Tibial artery (tissue), 4 donors: Measurements from ENCODE around the gene CAPZB.
"Not testable (repeated sequence)": the region's sequence is repeated elsewhere in the genome, so short reads cannot be mapped to it uniquely, and the experiment has no call there.

Experiments
- DNase-seq, 2 donors: peaks; one replicate each; pipeline ENCODE4 v3.0.0-alpha.2; 2019
- H3K27ac ChIP-seq, 2 donors: fragments of 200-600 bp; sonication (generic) in 1 of 2; 1 replicate in 1 of 2; 2 replicates in 1 of 2; pipeline ENCODE4 v1.5.1; 2018 to 2019; ENCODE audit warnings: mild to moderate bottlenecking in 1 of 2
- H3K27me3 ChIP-seq, 2 donors: fragments of 200-600 bp; sonication (generic) in 1 of 2; one replicate each; pipeline versions ENCODE4 v1.5.1 to v1.6.0; 2016 to 2019
- H3K36me3 ChIP-seq, 3 donors: fragments of 200-600 bp; sonication (generic) in 2 of 3; one replicate each; pipeline ENCODE4 v1.5.1; 2016 to 2019; ENCODE audit warnings: mild to moderate bottlenecking in 2 of 3
- H3K4me1 ChIP-seq, 4 donors: fragments of 200-600 bp; sonication (generic) in 2 of 4; 1 replicate in 3 of 4; 2 replicates in 1 of 4; pipeline ENCODE4 v1.5.1; 2016 to 2019
- H3K4me3 ChIP-seq, 2 donors: fragments of 200-600 bp; sonication (generic) in 1 of 2; 1 replicate in 1 of 2; 2 replicates in 1 of 2; pipeline ENCODE4 v1.5.1; 2018 to 2019; ENCODE audit warnings: mild to moderate bottlenecking in 2 of 2
- H3K9me3 ChIP-seq, 3 donors: fragments of 200-600 bp; sonication (generic) in 1 of 3; one replicate each; pipeline ENCODE4 v1.5.1; 2016 to 2019
- intact Hi-C: fragments of 100-400 bp; cut with DNase I; formaldehyde crosslinking; loops from one replicate; pipeline ENCODE4 v1.15.0; 2023; ENCODE audit warnings: low total_unique reads
- TF ChIP-seq, protein P1 (sequence below), 2 experiments: fragments of 200-600 bp in 1 of 2; fragments of 450-650 bp in 1 of 2; IDR thresholded peaks; one replicate each; pipeline ENCODE4 v1.5.1; 2017 to 2019; ENCODE audit warnings: antibody characterized with exemption in 2 of 2, mild to moderate bottlenecking in 1 of 2, moderate library complexity in 1 of 2

Gene CAPZB

DNA sequence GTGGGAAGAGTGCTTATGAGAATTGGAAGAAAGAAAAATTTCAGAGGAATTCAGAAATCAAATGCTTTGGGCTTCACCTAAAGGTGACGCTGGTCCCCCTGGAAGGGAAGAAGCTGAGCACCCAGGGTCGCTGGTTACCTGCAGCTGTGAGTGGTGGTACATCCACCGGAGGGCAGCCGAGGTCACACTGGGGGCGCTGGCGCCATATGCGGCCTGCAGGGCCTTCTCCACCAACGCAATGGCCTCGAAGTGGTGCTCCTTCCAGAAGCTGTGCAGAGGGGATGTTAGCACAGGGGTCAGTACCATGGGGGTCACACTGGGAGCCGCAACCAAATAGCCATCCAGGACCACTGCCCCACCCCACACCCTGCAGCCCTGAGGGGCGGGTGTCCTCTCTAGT is 179.5 kb downstream of the CAPZB start:
- intact Hi-C loops, result no loop called here
- Histone ChIP-seq H3K4me3 (no peak overlapping the region), H3K27me3 (no peaks in the 10 kb centered on the region), H3K4me1 (peaks cover 0 to 5% (median 4%) of the 10 kb centered on the region in 4 donors), H3K27ac (no peak overlapping the region), H3K9me3 (no peaks in the 10 kb centered on the region), H3K36me3 (peaks cover 36 to 71% (median 58%) of the 10 kb centered on the region in 3 donors)
- no peak for DNase-seq
- TF ChIP-seq, protein P1, sequence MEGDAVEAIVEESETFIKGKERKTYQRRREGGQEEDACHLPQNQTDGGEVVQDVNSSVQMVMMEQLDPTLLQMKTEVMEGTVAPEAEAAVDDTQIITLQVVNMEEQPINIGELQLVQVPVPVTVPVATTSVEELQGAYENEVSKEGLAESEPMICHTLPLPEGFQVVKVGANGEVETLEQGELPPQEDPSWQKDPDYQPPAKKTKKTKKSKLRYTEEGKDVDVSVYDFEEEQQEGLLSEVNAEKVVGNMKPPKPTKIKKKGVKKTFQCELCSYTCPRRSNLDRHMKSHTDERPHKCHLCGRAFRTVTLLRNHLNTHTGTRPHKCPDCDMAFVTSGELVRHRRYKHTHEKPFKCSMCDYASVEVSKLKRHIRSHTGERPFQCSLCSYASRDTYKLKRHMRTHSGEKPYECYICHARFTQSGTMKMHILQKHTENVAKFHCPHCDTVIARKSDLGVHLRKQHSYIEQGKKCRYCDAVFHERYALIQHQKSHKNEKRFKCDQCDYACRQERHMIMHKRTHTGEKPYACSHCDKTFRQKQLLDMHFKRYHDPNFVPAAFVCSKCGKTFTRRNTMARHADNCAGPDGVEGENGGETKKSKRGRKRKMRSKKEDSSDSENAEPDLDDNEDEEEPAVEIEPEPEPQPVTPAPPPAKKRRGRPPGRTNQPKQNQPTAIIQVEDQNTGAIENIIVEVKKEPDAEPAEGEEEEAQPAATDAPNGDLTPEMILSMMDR (IDR thresholded peaks at IDR 0.05), result no peak

DNA sequence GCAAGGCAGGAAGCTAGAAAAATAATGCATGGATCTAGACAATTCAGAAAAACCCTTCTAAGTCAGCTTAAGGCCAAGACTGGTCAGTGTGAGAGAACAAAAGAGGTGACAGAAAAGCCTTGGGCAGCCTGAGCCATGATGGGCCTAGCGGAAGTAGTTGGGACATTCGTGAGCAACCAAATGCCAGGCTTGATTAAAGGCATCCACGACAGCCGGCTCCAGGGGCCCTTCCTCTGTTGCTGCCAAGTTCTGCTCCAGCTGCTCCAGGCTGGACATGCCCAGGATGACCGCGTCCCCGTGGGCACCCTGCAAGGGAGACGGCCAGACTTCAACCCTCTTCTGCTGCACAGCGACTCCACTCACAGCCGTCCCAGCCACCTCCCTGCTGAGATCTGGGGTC is 181.3 kb downstream of the CAPZB start:
- H3K4me3 ChIP-seq, H3K27ac ChIP-seq, DNase-seq, H3K9me3 ChIP-seq, H3K4me1 ChIP-seq, H3K27me3 ChIP-seq, intact Hi-C loops: not testable (repeated sequence)
- H3K36me3 ChIP-seq, result peaks cover 36 to 76% (median 58%) of the 10 kb centered on the region in 3 donors

DNA sequence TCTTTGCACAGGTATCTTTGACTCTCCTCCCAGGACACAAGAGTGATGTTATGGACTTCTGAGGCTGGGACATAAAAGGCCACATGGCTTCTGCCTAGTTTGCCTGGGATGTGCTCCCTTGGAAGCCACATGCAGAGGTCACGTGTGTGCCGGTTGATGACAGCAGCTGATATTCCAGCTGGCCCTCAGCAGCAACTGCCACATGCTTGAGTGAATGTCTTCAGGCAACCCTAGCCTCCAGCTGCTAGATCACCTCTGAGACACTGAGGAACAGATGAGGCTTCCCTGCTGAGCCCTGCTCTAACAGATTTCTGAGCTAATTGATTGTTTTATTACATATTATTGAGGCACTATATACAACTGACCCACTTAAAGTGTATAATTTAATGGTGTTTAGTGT is 185.1 kb downstream of the CAPZB start:
- TF ChIP-seq, protein P1 (IDR thresholded peaks at IDR 0.05), result no peak
- Histone ChIP-seq H3K27ac (no peak overlapping the region), H3K36me3 (peaks cover 16 to 45% (median 29%) of the 10 kb centered on the region in 3 donors), H3K4me1 (no peaks in the 10 kb centered on the region), H3K9me3 (no peaks in the 10 kb centered on the region), H3K4me3 (no peak overlapping the region), H3K27me3 (no peaks in the 10 kb centered on the region)
- DNase-seq, result no peak
- intact Hi-C loops, result no loop called here

DNA sequence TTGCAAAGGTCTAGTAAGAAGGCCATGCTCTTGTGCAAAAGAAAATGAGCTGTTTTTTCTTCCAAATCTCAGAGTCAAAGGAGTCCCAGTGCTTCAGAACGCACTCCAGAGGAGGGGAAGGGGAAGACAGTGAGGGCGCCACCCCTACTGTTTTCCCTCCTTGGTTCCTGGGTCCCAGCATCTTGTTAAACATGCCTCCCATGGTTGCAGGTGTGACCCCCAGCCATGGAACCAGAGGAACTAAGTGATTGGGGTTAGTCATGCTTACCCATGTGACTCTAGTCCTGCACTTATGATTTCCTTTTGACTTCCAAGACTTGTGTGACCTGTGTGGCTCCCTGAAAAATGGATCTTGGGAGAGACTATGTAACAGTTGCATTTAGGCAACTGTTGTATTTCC is 190.7 kb downstream of the CAPZB start:
- Histone ChIP-seq H3K4me3 (no peak overlapping the region), H3K4me1 (no peaks in the 10 kb centered on the region), H3K27me3 (no peaks in the 10 kb centered on the region), H3K9me3 (peaks cover 3 to 9% (median 7%) of the 10 kb centered on the region in 3 donors), H3K27ac (no peak overlapping the region), H3K36me3 (peaks cover 0 to 7% (median 4%) of the 10 kb centered on the region in 3 donors)
- TF ChIP-seq, protein P1 (IDR thresholded peaks at IDR 0.05), result no peak
- DNase-seq, result no peak
- intact Hi-C loops, result no loop called here

DNA sequence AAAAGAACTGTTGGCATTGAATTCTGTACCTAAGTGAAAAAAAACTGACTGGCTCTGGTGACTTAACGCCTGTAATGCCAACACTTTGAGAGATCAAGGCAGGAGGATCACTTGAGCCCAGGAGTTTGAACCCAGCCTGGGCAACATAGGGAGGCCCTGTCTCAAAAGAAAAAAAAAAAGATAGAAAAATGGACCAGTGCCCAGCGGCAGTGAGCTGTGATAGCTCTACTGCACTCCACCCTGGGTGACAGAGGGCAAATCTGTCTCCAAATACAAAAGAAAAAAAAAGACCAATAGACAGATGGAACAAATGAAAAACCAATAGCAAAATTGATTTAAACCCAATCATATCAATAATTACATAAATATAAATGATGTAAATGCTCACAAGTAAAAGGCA is 196.1 kb downstream of the CAPZB start:
- Histone ChIP-seq H3K36me3 (peaks cover 0 to 12% (median 0%) of the 10 kb centered on the region in 3 donors), H3K9me3 (peaks cover under 1 to 5% (median 3%) of the 10 kb centered on the region in 3 donors), H3K27me3 (no peaks in the 10 kb centered on the region), H3K4me3 (peak overlapping the region; percentile 46 to 59), H3K27ac (peak overlapping the region in 1 of 2 donors; percentile 39), H3K4me1 (peaks cover 0 to 14% (median 5%) of the 10 kb centered on the region in 4 donors)
- no peak for DNase-seq
- TF ChIP-seq, protein P1 (IDR thresholded peaks at IDR 0.05), result no peak
- intact Hi-C loops, result no loop called here
